SKM-1 treated with dmso at 0.1 percent for 144 hours (cell line): ENCODE data around the gene MSANTD1.

Experiments
- DNase-seq: peaks from one replicate; lab custom pipeline; 2025; ENCODE audit not compliant: unreplicated experiment; lab: John Stamatoyannopoulos, UW

MSANTD1 gene

DNA sequence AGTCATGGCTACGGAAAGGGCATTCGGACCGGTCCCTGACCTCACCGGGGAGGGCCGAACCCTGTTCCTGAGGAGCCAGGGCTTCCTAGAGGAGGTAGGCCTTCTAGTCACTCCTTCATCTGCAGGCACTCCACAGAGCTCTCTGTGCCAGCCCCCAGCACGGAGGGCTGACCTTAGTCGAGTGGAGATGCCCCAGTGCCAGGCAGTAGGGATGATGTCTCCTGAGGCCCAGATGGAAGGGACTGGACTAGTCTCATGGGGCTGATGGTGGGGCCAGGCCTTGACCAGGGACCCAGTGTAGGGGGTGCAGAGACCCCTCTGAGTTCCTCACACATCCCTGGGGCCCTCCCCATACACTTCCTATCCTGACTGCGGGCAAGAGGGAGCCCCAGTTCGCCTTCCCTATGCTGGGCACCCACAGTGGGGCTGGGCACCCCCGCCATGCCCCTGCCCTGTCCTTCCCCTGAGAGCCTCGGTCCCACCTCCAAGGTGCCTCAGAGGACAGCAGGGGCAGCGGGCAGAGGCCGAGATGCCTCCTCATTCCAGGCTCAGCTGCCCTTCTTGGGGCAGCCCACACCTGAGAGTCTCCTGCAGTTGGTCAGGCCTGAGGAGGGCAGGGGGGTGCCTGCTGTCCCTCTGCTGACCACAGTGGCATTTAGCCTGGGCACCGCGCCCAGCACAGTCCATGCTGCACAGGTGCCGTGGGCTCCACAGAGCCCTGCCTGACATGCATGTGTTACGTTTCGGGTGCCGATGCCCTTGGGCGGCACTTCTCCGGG lies 1.4 kb upstream of the MSANTD1 start:
- no peak for DNase-seq

DNA sequence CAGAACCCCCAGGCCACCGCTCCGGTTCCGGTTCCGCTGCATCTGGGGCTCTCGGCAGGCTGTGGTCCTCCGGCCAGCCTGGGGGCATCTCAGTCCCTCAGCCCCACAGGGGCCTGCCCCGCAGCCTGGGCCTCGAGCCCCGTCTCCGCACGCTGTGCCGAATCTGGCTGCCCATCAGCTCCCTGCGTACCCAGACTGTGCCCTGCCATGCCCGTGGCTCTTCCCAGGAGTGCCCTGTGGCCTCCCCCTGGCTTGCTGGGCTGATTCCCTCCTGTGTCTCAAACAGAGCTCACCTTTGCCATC lies 830 bp upstream of the MSANTD1 start:
- DNase-seq: no peak

DNA sequence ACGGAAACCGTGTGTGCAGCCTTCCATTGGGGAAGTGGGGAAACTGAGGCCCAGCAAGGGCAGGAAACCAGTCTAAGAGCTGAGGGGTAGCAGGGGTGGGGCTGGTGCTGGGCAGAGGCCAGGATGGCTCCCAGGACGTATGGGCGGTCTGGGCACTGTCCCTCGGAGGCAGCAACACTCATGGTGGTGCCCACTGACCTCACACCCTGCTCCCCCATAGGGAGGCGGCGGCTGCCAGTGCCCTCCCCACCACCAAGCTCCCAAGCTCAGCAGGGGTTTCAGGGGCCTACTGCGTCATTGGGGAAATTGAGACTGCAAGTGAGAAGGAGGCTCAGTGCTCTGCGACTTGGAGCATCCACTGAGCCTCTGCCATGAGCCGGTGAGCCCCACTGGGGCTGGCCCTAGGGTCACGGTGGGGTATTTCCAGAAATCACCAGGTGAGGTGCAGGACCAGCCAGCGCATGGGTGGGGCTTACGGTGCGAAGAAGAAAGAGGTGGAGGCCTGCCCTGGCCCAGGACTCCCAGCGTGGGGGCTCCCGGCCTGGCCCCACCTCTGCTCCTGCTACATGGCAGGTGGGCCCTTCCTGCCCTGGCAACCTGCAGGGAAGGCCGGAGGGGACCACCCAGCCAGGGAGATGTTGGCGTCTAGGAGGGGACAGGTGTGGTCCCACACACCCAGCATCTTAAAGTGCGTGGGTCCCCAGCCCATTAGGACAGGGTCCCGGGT lies 915 bp downstream of the MSANTD1 start:
- DNase-seq: no peak

DNA sequence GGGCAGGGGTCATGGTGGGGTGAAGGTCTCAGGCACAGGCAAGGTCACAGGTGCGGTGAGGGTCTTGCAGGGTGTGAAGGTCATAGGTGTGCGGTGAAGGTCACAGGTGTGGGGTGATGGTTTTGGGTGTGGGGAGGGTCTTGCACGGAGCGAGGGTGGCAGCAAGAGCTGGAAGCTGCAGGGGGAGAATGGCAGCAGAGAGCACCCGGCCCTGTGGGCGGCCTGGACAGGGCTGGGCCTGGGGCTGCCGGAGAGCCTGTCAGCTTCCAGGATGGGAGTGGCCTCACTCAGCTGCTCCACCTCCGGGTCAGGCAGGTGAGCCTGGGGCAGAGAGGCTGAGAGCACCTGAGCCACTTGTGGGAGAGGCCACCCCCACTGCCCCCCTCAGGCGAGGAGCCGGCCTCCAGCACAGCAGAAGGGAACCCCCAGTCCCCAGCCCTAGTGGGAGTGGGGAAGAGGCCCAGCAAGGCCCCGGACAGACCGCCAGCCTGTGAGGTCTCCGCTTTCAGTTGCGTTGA lies 1.5 kb downstream of the MSANTD1 start:
- DNase-seq: no peak

DNA sequence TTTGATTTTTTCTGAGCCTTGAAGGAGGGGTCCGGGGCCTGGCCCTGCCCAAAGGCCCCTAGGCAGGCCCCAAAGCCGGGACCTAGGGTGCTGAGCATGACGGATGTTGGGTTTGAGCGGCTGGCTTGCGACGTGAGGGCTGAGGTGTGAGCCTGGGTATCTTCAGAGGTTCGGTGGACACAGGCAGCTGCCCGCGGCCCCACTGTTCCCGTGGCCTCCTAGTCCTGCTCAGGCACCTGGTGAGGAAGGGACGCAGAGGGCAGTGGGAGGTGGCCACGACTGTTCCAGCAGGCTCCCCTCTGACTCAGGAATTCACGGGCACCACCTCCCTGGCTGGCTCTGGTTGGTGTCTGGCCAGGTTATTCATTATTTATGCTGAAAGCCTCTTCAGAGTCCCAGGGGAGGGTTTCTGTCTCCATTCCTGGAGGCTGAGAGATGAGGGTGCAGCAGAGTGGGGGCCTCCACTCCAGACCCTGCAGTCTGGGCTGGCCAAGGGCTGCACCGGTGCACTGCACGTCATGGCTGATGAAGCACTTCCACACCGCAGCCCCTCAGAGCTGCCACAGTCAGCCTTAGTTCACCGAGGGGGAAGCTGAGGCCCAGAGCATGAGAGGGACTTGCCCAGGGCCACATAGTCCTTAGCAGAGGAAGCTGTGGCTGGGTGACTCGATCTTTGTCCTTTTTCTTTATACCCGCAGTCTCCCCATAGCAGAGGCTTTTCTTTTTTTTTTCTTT lies 2.2 kb downstream of the MSANTD1 start:
- no peak for DNase-seq

DNA sequence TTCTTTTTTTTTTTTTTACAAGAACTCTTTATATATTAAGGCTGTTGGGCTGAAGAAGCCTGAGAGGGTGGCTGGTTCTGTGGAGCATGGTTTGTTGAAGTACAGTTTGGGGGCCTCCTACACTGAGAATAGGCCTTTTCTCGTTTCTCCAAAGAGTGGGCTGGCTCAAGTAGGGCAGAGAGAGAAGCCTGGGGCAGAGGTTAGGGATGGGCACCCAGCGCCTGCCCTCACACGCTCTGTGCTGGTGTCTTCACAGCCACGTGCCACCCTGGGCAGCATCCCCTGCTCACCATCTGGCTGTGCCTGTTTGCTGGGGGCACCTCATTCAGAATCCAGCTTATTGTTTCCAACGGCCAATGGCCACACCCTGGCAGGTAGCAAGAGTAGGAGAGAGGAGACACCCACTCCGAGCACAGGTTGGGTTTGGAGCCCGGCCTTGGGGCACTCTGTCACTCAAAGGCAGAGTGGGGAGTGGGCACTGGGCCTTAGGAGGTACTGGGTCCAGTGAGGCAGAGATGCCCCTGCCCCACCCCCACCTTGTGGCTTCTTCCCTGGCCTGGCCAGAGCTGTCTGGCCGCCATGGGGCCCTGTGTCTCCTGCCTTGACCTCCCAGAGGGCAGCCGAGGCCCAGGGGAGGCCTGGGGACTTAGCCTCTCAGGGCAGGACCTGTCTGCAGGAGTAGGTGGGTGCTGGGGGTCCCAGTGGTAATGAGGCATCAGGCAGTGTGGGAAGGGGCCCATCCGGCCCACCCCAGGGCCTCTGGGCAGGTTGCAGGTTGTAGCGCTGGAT lies 2.9 kb downstream of the MSANTD1 start:
- DNase-seq: no peak

DNA sequence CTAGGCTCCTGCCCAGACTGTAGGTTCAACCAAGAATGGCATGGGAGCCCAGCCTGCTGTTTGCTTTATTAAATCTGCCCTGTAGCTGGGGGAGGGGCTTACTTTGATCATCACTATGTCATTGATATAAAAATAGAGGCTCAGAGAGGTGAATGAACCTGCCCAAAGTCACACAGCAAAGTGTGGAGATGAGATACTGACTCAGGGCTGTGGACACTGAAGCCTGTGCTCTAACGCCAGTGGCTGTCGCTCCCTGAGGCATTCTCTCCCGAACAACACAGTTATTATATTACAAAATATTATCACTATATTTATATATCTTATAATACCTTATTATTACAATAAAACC lies 3.5 kb downstream of the MSANTD1 start:
- no peak for DNase-seq

DNA sequence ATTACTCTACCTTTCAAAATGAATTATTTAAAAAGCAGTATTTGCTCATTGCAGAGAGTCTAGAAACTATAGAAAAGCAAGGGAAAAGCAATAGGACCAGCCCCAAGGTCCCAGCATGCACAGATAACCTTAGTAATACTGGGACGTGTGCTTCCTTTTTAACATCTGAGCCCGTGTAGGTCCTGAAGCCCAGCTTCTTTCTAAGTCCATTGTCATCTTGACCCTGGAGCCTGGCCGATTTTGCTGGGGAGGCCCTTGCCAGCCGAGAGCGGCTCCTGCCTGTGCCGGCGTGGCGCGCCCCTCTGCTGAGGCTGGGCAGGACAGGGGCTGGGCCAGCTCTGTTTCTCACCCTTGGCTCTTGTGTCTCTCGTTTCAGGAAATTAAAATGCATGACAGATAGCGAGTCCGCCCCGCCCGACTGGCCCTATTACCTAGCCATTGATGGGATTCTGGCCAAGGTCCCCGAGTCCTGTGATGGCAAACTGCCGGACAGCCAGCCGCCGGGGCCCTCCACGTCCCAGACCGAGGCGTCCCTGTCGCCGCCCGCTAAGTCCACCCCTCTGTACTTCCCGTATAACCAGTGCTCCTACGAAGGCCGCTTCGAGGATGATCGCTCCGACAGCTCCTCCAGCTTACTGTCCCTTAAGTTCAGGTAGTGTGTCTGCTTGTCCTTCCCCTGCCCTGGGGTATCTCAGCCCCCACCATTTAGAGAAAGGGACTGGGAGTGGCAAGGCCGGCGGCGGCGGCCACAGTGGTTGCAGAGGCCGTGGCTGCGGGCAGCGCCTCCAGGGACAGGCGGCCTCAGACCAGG lies 4.1 kb downstream of the MSANTD1 start:
- no peak for DNase-seq

DNA sequence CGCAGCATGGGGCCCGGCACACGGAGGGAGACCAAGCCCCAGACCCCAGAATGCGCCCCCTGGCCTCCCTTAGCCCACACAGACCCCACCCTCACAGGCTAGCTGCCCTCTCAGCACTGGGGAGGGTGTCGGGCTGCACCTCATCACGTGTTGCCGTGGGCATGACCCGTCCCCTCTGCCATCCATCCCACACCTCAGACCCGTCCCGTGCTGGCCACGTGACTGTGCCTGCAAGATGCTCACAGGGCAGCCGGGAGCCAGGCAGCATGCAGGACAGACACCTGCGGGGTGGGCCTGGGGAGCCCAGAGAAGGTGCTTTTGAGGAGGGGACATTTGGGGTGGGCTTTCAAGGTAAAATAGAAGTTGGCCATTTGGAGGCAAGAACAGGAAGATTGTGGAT lies 4.8 kb downstream of the MSANTD1 start:
- no peak for DNase-seq

DNA sequence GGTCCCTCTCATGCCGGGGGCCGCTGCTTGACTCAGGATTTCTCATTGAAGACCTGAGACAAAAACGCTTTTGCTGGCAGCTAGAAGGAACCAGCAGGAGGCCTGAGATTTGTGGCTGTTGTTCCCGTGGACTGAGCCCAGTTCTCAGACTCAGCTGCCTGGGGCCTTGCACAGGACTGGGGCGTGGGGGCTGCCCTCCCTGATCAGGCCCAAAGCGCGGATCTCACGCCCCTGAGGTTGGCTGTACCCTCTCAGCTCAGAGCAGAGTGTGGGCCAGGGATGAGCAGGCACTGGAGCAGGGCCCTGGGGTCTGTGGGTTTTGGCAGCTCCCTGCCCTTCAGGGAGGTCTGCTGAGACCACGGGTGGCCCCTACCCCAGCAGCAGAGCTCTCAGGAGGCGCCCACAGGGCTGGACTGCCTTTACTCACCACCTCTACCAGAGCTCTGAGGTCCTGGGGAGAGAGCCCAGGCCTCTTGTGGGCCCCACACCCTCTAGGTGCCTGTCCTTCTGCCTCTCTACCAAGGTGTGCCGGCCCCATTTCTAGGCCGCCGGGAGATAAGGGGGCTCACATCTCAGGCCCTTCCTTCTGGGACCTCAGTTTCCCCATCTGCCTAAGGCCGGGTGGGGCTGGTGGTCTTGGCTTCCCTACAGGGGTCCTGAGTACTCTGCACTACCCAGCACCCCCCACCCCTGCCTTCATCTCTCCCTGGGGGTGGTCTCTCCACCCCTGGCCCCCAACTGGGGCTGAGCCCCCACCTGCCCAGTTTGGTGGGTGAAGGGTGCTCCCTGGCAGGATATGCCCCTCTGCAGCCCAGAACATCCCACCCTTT lies 5.6 kb downstream of the MSANTD1 start:
- no peak for DNase-seq

DNA sequence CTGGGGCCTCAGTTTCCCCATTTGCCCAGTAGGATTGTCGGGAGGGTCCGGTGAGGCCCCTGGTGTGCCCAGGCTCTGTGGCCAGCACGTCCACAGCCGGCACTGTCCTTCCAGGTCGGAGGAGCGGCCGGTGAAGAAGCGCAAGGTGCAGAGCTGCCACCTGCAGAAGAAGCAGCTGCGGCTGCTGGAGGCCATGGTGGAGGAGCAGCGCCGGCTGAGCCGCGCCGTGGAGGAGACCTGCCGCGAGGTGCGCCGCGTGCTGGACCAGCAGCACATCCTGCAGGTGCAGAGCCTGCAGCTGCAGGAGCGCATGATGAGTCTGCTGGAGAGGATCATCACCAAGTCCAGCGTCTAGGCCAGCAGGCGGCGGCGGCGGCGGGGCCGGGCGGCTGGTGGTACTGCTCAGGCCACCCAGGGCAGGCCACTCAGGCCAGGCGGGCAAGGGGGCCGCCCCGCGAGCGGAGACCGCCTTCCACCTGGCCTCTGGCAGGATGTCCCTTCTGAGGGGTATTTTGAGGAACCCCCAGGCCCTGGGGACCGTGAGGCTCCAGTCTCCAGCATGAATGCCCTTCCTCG lies 6.7 kb downstream of the MSANTD1 start:
- no peak for DNase-seq

DNA sequence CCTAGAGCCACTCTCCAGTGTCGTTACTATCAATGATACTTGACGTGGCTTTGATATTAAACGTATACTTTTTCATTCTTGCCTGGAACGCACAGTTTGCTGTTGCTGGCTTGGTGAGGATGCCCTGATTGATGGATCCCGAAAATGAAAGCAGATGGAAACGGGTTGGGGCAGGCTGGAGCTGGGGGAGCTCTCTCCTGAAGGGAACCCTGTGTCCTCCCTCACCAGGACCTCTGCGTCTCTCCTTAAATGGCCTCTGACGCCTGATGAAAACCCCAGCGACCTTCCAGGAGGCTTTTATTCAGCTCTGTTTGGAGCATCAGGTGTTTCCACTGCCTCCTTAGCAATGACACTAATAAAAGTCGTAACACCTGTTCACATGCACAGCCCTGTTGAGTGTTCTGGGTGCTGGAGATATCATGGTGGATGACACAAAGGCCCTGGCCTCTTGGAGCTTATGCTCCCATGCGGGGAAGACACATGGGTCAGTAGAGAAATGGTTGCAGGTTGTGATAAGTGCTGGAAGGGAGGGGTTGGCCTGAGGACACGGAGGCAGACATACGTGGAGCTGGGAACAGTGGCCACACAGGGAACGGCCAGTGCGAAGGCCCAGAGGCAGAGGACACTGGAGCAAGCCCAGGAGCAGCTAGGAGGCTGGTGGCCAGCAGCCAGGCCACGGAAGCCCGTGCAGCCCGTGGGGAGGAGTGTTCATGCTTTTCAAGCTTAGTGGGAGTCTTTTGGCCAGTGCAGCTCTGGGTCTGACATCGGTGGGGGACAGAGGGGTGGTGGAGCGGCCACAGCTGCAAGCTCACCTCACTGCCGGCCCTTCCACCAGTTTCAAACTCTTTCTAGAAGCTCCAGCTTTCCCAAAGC lies 7.5 kb downstream of the MSANTD1 start:
- no peak for DNase-seq

DNA sequence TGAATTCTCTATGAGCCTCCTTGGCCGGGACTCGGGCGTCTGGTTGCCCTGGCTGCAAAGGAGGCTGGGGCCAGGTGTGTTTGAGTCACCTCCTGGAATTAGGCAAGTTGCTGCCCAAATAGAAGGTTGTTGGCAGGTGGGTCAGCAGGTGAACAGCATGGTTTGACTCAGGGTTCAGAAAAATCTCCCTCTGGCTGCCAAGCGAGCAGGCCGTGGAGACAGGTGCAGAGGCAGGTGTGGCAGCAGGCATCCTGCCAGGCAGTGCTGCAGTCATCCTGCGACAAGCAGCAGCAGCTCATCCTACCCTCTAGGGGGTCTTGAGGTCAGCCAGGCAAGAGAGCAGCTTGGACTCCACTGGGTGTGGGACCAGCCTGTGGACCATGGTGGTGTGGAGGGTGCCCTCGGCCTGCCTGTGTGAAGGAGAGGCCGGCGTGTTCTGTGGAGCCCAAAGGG lies 8.2 kb downstream of the MSANTD1 start:
- DNase-seq: no peak

DNA sequence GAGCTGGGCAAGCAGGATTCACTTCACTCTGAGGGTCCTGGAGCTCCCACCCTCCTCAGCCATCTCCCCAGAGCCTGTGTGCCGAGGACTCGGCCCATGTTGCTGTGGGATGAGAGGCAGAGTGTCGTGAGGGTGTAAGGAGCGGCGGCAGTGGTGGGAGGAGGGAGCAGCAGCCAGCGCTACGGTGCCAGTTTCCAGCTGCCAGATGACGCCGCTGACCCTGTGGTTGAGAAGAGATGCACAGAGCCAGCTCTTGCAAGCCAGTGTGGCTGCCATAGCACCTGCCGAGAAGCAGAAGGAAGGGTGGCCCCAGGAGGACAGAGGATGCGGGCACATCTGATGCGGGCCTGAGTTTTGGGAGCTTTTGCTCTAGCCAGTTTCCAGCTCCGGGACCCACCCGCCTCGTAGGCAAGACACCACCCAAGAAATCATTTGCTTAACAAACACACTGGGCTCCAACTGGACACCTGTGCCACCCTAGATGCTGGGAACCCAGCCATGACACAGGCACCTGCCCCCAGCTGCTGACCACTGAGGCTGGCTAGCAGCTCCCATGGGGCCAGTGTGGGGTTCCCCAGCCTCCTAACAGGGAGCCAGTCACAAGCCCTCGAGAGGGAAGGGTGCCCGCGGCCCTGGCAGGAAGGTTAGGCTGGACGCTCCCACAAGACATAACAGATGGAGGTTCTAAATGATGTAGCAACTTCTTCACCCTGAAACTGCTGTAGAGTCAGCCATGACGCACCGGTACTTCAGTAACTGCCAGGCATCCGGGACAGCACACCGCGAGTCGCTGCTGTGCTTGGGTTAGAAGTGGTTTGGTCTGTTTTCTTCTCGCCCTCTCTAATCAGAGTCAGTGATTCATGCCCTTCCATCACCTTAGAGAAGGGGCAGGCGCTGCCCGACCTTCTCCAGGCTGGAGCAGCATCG lies 8.9 kb downstream of the MSANTD1 start:
- no peak for DNase-seq

DNA sequence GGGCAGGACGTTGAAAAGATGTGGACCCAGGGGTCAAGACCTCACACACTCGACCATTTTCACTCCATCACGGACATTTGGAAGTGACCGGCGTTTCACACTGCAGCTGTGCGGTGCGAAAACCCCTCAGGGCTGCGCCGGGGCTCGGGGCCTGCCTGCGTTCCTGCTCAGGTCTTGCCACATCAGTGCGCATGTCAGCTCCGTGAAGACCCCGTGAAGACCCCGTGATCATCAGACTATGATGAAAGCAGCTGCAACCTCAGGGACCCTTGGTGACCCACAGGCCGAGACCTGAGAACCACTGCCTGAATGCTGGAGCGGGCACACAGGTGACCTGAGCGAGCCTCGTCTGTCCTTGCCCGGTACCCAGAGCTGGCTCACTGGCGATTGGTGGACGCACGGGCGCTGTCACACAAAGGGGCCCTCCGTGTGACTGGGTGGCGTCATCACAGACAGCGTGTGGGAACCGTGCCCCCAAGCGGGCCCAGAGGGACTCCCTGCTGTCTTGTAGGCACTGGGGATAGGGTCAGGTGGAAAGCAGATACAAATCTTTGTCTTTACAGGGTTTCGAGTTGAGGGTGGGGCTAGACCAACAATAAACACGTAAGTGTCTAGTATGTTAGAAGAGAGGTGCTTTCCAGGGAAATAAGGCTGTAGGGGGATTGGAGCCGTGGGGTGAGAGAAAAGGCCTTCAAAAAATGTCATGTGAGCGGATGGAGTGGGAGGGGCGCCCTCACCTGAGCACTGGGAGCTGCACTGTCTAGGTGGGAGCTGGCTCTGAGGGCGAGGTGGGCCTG lies 12.7 kb downstream of the MSANTD1 start:
- no peak for DNase-seq
